Left ventricle myocardium inferior (tissue), 1 donor: ENCODE data around the gene WNT2. TPM values are rescaled to one million over a fixed set of nuclear protein-coding genes. Genes with fewer than 3 reads are reported as not detected.

Experiments used
- DNase-seq: peaks from one replicate; pipeline ENCODE4 v3.0.0-alpha.2; 2020
- H3K27ac ChIP-seq: fragments of 200-600 bp; replicated peaks from 2 replicates; pipeline ENCODE4 v1.8.0; 2021
- H3K27me3 ChIP-seq: fragments of 200-600 bp; 2 replicates; pipeline ENCODE4 v1.8.0; 2021; ENCODE audit warnings: low read depth
- H3K36me3 ChIP-seq: fragments of 200-600 bp; 2 replicates; pipeline ENCODE4 v1.8.0; 2021
- H3K4me1 ChIP-seq: fragments of 200-600 bp; 2 replicates; pipeline ENCODE4 v1.8.0; 2021
- H3K4me3 ChIP-seq: fragments of 200-600 bp; 2 replicates; pipeline ENCODE4 v1.8.0; 2021; ENCODE audit warnings: mild to moderate bottlenecking, moderate library complexity
- H3K9me3 ChIP-seq: fragments of 200-600 bp; replicated peaks from 2 replicates; pipeline ENCODE4 v1.8.0; 2021
- intact Hi-C: fragments of 100-400 bp; cut with micrococcal nuclease; formaldehyde crosslinking; loops from one replicate; pipeline ENCODE4 v1.11.0; 2022
- total RNA-seq: library from RNA; stranded (reverse); fragmentation: NEBNext Ultra II Directional; extraction: Animal tissue kit (Norgen Biotek cat#: 25700); gene quantifications from one replicate; pipeline ENCODE4 v1.2.1, GENCODE V29; 2021
- TF ChIP-seq, protein P1 (sequence below): fragments of 200-600 bp; IDR thresholded peaks from 2 replicates; pipeline ENCODE4 v1.8.0; 2021; ENCODE audit warnings: antibody characterized with exemption, mild to moderate bottlenecking, borderline replicate concordance
- donor health status: DM: no; HTN: yes; CAD: no; lungs with severe emphysema.

WNT2 gene
- total RNA-seq, 1 donor from 2014 or later = 0.14 TPM

DNA sequence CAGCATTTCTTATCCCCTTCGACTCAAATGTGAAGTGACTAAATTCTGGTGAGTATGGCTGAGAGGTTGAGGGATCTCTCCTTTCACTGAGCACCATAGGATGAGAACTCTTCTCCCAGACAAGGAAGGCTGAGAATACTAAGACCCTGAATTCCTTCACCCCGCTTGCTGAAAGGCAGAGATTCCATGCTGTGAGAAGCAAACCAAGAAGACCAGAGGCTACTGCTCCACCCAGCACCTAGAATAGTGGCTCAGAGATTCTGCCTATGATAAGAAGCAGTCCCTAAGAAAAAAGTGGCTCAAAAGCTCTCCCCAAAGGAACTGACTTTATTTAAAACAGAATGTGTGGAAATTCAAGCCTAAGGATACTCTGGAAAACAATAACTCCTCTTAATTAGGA, 26.7 kb upstream of the WNT2 start:
- no peaks in the 10 kb centered on the region for H3K36me3 ChIP-seq
- TF ChIP-seq, protein P1, sequence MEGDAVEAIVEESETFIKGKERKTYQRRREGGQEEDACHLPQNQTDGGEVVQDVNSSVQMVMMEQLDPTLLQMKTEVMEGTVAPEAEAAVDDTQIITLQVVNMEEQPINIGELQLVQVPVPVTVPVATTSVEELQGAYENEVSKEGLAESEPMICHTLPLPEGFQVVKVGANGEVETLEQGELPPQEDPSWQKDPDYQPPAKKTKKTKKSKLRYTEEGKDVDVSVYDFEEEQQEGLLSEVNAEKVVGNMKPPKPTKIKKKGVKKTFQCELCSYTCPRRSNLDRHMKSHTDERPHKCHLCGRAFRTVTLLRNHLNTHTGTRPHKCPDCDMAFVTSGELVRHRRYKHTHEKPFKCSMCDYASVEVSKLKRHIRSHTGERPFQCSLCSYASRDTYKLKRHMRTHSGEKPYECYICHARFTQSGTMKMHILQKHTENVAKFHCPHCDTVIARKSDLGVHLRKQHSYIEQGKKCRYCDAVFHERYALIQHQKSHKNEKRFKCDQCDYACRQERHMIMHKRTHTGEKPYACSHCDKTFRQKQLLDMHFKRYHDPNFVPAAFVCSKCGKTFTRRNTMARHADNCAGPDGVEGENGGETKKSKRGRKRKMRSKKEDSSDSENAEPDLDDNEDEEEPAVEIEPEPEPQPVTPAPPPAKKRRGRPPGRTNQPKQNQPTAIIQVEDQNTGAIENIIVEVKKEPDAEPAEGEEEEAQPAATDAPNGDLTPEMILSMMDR = no peak
- peaks cover 29% of the 10 kb centered on the region for H3K27me3 ChIP-seq
- intact Hi-C loops = no loop called here
- no peak overlapping the region for H3K27ac ChIP-seq
- H3K4me3 ChIP-seq = no peak overlapping the region
- peaks cover 4% of the 10 kb centered on the region for H3K9me3 ChIP-seq
- DNase-seq = no peak
- H3K4me1 ChIP-seq = no peaks in the 10 kb centered on the region

DNA sequence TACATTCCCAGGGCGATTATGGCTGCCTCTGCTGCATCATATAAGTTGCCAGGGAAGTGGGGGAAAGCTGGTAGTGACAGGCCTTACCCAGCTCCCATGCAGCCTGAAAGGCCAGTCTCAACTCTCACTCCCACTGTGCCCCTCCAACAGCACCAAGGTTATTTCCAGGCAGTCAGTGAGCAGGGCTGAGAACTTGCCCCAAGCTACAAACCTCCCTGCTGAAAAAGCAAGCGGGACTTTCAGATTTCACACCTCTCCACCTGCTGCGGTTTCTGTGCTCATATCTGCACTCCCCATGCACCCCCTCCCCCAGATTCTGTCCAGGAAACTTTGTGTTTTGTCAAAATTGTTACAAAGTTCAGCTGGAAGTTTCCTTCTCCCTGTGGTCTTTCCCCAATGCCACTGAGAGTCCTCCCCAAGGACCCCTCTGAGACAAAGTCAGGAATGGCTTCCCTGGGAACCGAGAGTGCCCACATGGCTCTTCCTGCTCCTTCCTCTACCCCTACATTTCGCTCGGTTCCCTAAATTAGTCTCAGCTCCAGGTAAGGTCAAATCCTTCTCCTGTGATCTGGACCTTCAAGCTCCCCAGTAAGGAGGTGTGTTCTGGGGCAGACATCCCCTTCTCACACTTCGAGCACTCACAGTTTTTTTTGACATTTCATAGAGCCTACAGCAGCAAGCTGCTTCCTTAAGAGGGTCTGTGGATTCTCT, 25.3 kb upstream of the WNT2 start:
- peaks cover 29% of the 10 kb centered on the region for H3K27me3 ChIP-seq
- no peak overlapping the region for H3K4me3 ChIP-seq
- TF ChIP-seq, protein P1 = no peak
- intact Hi-C loops = no loop called here
- no peak for DNase-seq
- H3K27ac ChIP-seq = no peak overlapping the region
- H3K9me3 ChIP-seq = no peaks in the 10 kb centered on the region
- no peaks in the 10 kb centered on the region for H3K4me1 ChIP-seq
- H3K36me3 ChIP-seq = no peaks in the 10 kb centered on the region

DNA sequence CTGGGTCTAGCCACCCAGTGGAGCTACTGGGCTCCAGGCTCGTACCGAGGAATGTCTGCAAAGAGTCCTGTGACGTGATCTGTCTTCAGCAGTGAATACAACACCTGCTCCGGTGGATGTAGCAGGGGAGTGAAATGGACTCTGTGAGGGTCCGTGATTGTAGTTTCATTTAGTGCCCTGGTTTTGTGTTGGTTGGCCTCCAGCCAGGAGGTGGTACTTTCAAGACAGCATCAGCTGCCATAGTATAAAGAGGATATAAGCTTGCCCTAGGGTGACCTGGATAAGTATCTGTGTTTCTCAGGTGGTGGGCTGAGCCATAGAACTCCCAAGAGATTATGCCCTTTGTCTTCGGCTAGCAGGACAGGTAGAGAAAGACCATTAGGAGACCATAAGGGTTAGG, 24.6 kb upstream of the WNT2 start:
- TF ChIP-seq, protein P1 = no peak
- Histone ChIP-seq H3K4me3 (no peak overlapping the region), H3K4me1 (no peaks in the 10 kb centered on the region), H3K9me3 (no peaks in the 10 kb centered on the region), H3K27ac (no peak overlapping the region), H3K27me3 (peaks cover 29% of the 10 kb centered on the region), H3K36me3 (no peaks in the 10 kb centered on the region)
- DNase-seq = no peak
- intact Hi-C loops = no loop called here

DNA sequence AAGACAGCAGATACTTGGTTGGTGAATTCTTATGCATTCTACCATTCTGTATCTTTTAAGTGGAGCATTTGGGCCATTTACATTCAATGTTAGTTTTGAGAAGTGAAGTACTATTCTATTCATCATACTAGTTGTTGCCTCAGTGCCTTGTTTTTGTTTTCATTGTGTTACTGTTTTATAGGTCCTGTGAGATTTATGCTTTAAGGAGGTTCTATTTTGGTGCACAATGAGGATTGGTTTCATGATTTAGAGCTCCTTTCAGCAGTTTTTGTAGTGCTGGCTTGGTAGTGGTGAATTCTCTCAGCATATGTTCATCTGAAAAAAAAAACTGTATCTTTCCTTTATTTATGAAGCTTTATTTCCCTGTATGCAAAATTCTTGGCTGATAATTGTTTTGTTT, 23.3 kb upstream of the WNT2 start:
- Histone ChIP-seq H3K36me3 (no peaks in the 10 kb centered on the region), H3K27ac (no peak overlapping the region), H3K4me3 (no peak overlapping the region), H3K27me3 (peaks cover 29% of the 10 kb centered on the region), H3K9me3 (no peaks in the 10 kb centered on the region), H3K4me1 (no peaks in the 10 kb centered on the region)
- TF ChIP-seq, protein P1 = no peak
- DNase-seq = no peak
- intact Hi-C loops = no loop called here

DNA sequence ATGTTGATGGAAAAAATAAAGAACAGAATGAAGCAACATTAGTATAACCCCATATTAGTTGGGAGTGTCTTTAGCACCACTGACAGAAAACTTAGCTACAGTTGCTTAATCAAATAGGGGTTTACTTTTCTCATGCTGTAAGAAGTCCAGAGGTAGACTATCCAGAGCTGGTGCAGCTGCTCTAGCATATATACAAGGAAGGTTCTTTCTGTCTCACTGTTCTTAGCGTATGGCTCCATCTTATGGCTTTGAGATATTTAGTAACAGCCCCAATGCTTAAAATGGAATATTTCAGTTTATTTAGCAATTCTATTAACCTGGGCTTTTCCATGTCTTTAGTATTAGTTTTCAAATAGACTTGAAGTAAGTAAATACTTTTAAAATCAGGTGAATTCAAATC, 15.2 kb upstream of the WNT2 start:
- Histone ChIP-seq H3K27me3 (no peaks in the 10 kb centered on the region), H3K4me3 (no peak overlapping the region), H3K27ac (no peak overlapping the region), H3K36me3 (no peaks in the 10 kb centered on the region), H3K9me3 (no peaks in the 10 kb centered on the region), H3K4me1 (no peaks in the 10 kb centered on the region)
- TF ChIP-seq, protein P1 = no peak
- DNase-seq = no peak
- intact Hi-C loops = no loop called here
